DOHH2 (cell line): ENCODE data around the gene MAPKBP1.
A peak's percentile ranks its signal among the peaks of the same experiment; 100 is the strongest.

Experiments used
- H3F3A ChIP-seq: fragments of 200-600 bp; sonication (generic), shearing (Covaris generic); 2 replicates; pipeline ENCODE4 v1.6.0; 2016; ENCODE audit warnings: antibody characterized with exemption, mild to moderate bottlenecking; ENCODE audit not compliant: control insufficient read depth, insufficient read depth
- H3K27ac ChIP-seq: fragments of 200-600 bp; sonication (generic); 2 replicates; pipeline ENCODE4 v1.5.1; 2014; ENCODE audit warnings: low read depth, mild to moderate bottlenecking, low read length, moderate library complexity
- H3K27me3 ChIP-seq: fragments of 200-600 bp; sonication (generic); 2 replicates; pipeline ENCODE4 v1.6.1; 2014; ENCODE audit warnings: mild to moderate bottlenecking, low read length, mixed read lengths; ENCODE audit not compliant: control insufficient read depth
- H3K36me3 ChIP-seq: fragments of 200-600 bp; sonication (generic); 2 replicates; pipeline ENCODE4 v1.6.1; 2014; ENCODE audit warnings: mild to moderate bottlenecking, low read length, moderate library complexity, mixed read lengths; ENCODE audit not compliant: control insufficient read depth
- H3K4me1 ChIP-seq: fragments of 200-600 bp; sonication (generic); 2 replicates; pipeline ENCODE4 v1.6.1; 2014; ENCODE audit warnings: mild to moderate bottlenecking, low read length, mixed read lengths; ENCODE audit not compliant: control insufficient read depth
- H3K4me2 ChIP-seq: fragments of 200-600 bp; sonication (generic); 2 replicates; pipeline ENCODE4 v1.6.0; 2014; ENCODE audit warnings: mild to moderate bottlenecking, low read length, moderate library complexity
- H3K4me3 ChIP-seq: fragments of 200-600 bp; sonication (generic); 2 replicates; pipeline ENCODE4 v1.5.1; 2014; ENCODE audit warnings: mild to moderate bottlenecking, low read length, mixed read lengths
- H3K79me2 ChIP-seq: fragments of 200-600 bp; sonication (generic); 2 replicates; pipeline ENCODE4 v1.6.1; 2014; ENCODE audit warnings: mild to moderate bottlenecking, low read length, mixed read lengths; ENCODE audit not compliant: control insufficient read depth
- H3K9me2 ChIP-seq: fragments of 200-600 bp; sonication (generic); replicated peaks from 2 replicates; pipeline ENCODE4 v1.6.1; 2014; ENCODE audit warnings: mild to moderate bottlenecking, low read length, mixed read lengths; ENCODE audit not compliant: control insufficient read depth
- H3K9me3 ChIP-seq: fragments of 200-600 bp; sonication (generic); 2 replicates; pipeline ENCODE4 v1.6.1; 2014; ENCODE audit warnings: antibody characterized with exemption, low read length, mixed read lengths; ENCODE audit not compliant: control insufficient read depth, insufficient read depth
- H4K20me1 ChIP-seq: fragments of 200-600 bp; sonication (generic); 2 replicates; pipeline ENCODE4 v1.6.0; 2014; ENCODE audit warnings: low read depth, mild to moderate bottlenecking, antibody characterized with exemption, low read length, moderate library complexity; ENCODE audit not compliant: control insufficient read depth, insufficient read depth
- EZH2phosphoT487 ChIP-seq: fragments of 200-600 bp; sonication (generic); IDR thresholded peaks from 2 replicates; pipeline ENCODE4 v1.6.1; 2017; ENCODE audit warnings: borderline replicate concordance, mild to moderate bottlenecking, antibody characterized with exemption, low read length, moderate library complexity, mixed read lengths
- TF ChIP-seq, protein P1 (sequence below): fragments of 200-600 bp; sonication (generic); IDR thresholded peaks from one replicate; pipeline ENCODE4 v1.5.1; 2014; ENCODE audit warnings: antibody characterized with exemption, mild to moderate bottlenecking, low read depth, low read length; ENCODE audit not compliant: poor library complexity, severe bottlenecking

The MAPKBP1 gene

DNA sequence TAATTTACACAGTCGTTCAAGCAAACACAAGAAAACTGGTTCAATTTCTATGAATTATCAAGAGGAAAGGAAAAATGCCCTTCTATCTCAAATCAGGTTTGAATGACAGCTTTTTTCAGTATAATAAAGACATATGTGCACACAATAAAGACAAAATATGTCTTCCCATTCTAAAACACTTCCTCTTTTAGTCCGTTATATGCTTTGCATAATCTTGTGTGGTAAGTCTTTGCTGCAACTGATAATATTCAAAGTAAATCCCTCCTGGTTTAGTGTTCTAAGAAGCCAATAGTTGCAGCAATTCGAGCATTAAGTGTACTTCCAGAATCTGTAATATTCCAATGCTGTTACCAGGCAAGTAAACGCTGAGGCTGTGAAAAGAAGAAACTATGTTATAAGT is 43.7 kb upstream of the MAPKBP1 start:
- TF ChIP-seq EZH2phosphoT487, result no peak
- TF ChIP-seq, protein P1, sequence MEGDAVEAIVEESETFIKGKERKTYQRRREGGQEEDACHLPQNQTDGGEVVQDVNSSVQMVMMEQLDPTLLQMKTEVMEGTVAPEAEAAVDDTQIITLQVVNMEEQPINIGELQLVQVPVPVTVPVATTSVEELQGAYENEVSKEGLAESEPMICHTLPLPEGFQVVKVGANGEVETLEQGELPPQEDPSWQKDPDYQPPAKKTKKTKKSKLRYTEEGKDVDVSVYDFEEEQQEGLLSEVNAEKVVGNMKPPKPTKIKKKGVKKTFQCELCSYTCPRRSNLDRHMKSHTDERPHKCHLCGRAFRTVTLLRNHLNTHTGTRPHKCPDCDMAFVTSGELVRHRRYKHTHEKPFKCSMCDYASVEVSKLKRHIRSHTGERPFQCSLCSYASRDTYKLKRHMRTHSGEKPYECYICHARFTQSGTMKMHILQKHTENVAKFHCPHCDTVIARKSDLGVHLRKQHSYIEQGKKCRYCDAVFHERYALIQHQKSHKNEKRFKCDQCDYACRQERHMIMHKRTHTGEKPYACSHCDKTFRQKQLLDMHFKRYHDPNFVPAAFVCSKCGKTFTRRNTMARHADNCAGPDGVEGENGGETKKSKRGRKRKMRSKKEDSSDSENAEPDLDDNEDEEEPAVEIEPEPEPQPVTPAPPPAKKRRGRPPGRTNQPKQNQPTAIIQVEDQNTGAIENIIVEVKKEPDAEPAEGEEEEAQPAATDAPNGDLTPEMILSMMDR, result no peak
- Histone ChIP-seq H3F3A (0 out of 2 replicates have a peak, but pooled peaks cover 3% of the 10 kb centered on the region), H4K20me1 (no peaks in the 10 kb centered on the region), H3K9me2 (no peaks in the 10 kb centered on the region), H3K4me1 (peaks cover 25% of the 10 kb centered on the region), H3K4me2 (peak overlapping the region; percentile 74), H3K27me3 (no peaks in the 10 kb centered on the region), H3K27ac (peak overlapping the region; percentile 85), H3K36me3 (peaks cover 59% of the 10 kb centered on the region), H3K4me3 (peak overlapping the region; percentile 63), H3K9me3 (no peaks in the 10 kb centered on the region), H3K79me2 (no peaks in the 10 kb centered on the region)

DNA sequence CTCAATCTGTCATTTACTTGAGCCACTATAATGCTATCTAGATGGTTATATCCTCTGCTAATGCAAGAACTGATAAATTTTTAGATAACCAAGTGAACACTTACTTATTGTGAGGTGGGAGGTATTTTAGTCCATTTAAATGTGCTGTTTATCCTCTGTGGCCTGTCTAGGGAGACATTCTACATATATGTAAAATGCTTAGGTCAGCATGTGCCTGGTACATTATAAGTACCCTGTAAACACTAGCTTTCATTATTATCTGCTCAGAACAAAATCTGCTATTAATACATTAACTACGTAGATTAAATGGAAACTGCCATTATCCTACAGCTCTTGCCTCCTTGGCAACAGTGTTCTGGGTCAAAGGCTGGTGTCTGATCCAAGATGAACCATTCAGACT is 41.8 kb upstream of the MAPKBP1 start:
- no peak for TF ChIP-seq EZH2phosphoT487
- TF ChIP-seq, protein P1, result no peak
- no peaks in the 10 kb centered on the region for H3K9me2 ChIP-seq
- H3K36me3 ChIP-seq, result peaks cover 68% of the 10 kb centered on the region

GRCh38 chr15:41734079-41734478 is 40.2 kb upstream of the MAPKBP1 start:
- H3K27ac ChIP-seq, result no peak overlapping the region
- no peaks in the 10 kb centered on the region for H3K27me3 ChIP-seq
- no peaks in the 10 kb centered on the region for H3K79me2 ChIP-seq
- no peak for TF ChIP-seq EZH2phosphoT487
- TF ChIP-seq, protein P1, result no peak
- peaks cover 3% of the 10 kb centered on the region; the same call in 1 of the 2 replicates for H3F3A ChIP-seq
- no peaks in the 10 kb centered on the region for H4K20me1 ChIP-seq
- H3K4me2 ChIP-seq, result no peak overlapping the region
- no peak overlapping the region for H3K4me3 ChIP-seq
- H3K36me3 ChIP-seq, result peaks cover 73% of the 10 kb centered on the region
- H3K9me2 ChIP-seq, result no peaks in the 10 kb centered on the region
- H3K4me1 ChIP-seq, result peaks cover 25% of the 10 kb centered on the region
- H3K9me3 ChIP-seq, result no peaks in the 10 kb centered on the region

More for the DNA sequence above, 41.8 kb upstream of the MAPKBP1 start:
- Histone ChIP-seq H3K4me3 (no peak overlapping the region), H3K9me3 (no peaks in the 10 kb centered on the region), H3K27ac (no peak overlapping the region), H4K20me1 (no peaks in the 10 kb centered on the region), H3K4me2 (no peak overlapping the region), H3K4me1 (peaks cover 25% of the 10 kb centered on the region), H3F3A (0 out of 2 replicates have a peak, but pooled peaks cover 3% of the 10 kb centered on the region), H3K27me3 (no peaks in the 10 kb centered on the region), H3K79me2 (no peaks in the 10 kb centered on the region)
